K562 (cell line): ENCODE measurements around the gene CCDC183. TPM values are rescaled to one million over a fixed set of nuclear protein-coding genes. Genes with fewer than 3 reads are reported as not detected.
A peak's percentile ranks its signal among the peaks of the same experiment; 100 is the strongest.

Experiments
- ATAC-seq: fragments of 200-7000 bp; cut with Tn5 transposase; 3 replicates; pipeline ENCODE4 v1.9.1; 2020; ENCODE audit warnings: moderate library complexity
- BruUV-seq: library from RNA; stranded (reverse); fragments of 400-500 nt; replicated peaks from 2 replicates; lab custom pipeline; 2021; lab: Mats Ljungman, UMichigan
- CTCF ChIA-PET: fragments of 300-600 bp; formaldehyde crosslinking; extraction: SDS; loops from one replicate; lab custom pipeline; 2021; ENCODE audit warnings: low intra/inter-chr PET ratio; lab: Yijun Ruan, JAX
- POLR2A ChIA-PET: fragments of 300-600, 350-650 bp; sonication (Branson Sonifier 250); formaldehyde crosslinking; extraction: SDS; loops from one replicate; lab custom pipeline; 2021; ENCODE audit warnings: antibody characterized with exemption, inconsistent platforms; lab: Yijun Ruan, JAX
- DNase-seq, 4 experiments: peaks; one replicate each; pipeline versions ENCODE4 v3.0.0 to v3.0.0-alpha.2; 2011 to 2018; ENCODE audit warnings: low spot score in 3 of 4, mixed read lengths in 3 of 4; ENCODE audit errors: extremely low read depth in 1 of 4
- FAIRE-seq: peaks from 2 replicates; lab custom pipeline; 2011; peaks lifted over from hg19 to GRCh38; lab: Jason Lieb, UNC
- H2AFZ ChIP-seq: 2 replicates; pipeline ENCODE4 v1.6.0; 2011; ENCODE audit warnings: low read depth, low read length, control low read depth, inconsistent platforms
- H3K27ac ChIP-seq: fragments of 200-600 bp; 3 replicates; pipeline ENCODE4 v1.8.0; 2011; ENCODE audit warnings: low read depth, mild to moderate bottlenecking, control low read depth, inconsistent platforms, low read length, moderate library complexity, mixed read lengths; ENCODE audit errors: extremely low read depth
- H3K27me3 ChIP-seq, 2 experiments: fragments of 300-600 bp in 1 of 2; 2 replicates in 1 of 2; 3 replicates in 1 of 2; pipeline versions ENCODE4 v1.6.0 to v1.8.0; 2011; ENCODE audit warnings: inconsistent platforms in 2 of 2, low read length in 2 of 2, mild to moderate bottlenecking in 1 of 2, mixed read lengths in 1 of 2, moderate library complexity in 1 of 2; ENCODE audit not compliant: control insufficient read depth in 2 of 2, insufficient read depth in 2 of 2
- H3K36me3 ChIP-seq: fragments of 300-600 bp; 3 replicates; pipeline ENCODE4 v1.8.0; 2011; ENCODE audit warnings: mild to moderate bottlenecking, low read length, inconsistent platforms; ENCODE audit not compliant: control insufficient read depth, insufficient read depth
- H3K4me1 ChIP-seq, 2 experiments: fragments of 200-600 bp in 1 of 2; replicated peaks in 1 of 2; 2 replicates in 1 of 2; 3 replicates in 1 of 2; pipeline versions ENCODE4 v1.5.1 to v1.8.0; 2011; ENCODE audit warnings: inconsistent platforms in 2 of 2, low read length in 2 of 2, mild to moderate bottlenecking in 1 of 2, mixed read lengths in 1 of 2, moderate library complexity in 1 of 2; ENCODE audit not compliant: control insufficient read depth in 2 of 2, insufficient read depth in 2 of 2
- H3K4me2 ChIP-seq: 2 replicates; pipeline ENCODE4 v1.6.1; 2011; ENCODE audit warnings: low read length, control low read depth, inconsistent platforms, mixed read lengths; ENCODE audit not compliant: insufficient read depth
- H3K4me3 ChIP-seq: fragments of 200-600 bp; sonication (generic), shearing (Covaris generic); 2 replicates; pipeline ENCODE4 v1.5.1; 2016; ENCODE audit warnings: control low read depth, inconsistent platforms
- H3K79me2 ChIP-seq: fragments of 200-600 bp; 3 replicates; pipeline ENCODE4 v1.8.0; 2011; ENCODE audit warnings: low read length, inconsistent platforms; ENCODE audit not compliant: control insufficient read depth, insufficient read depth
- H3K9ac ChIP-seq, 2 experiments: 2 replicates each; pipeline versions ENCODE4 v1.6.0 to v1.6.1; 2011; ENCODE audit warnings: low read depth in 2 of 2, low read length in 2 of 2, control low read depth in 1 of 2, inconsistent platforms in 1 of 2, mild to moderate bottlenecking in 1 of 2, mixed read lengths in 1 of 2; ENCODE audit not compliant: insufficient read depth in 1 of 2
- H3K9me1 ChIP-seq: one replicate; pipeline ENCODE4 v1.6.0; 2011; ENCODE audit warnings: inconsistent platforms, mild to moderate bottlenecking, low read length, moderate library complexity; ENCODE audit not compliant: control insufficient read depth, insufficient read depth
- H3K9me3 ChIP-seq: replicated peaks from 2 replicates; pipeline ENCODE4 v1.5.1; 2011; ENCODE audit warnings: low read depth, low read length, inconsistent platforms; ENCODE audit not compliant: control insufficient read depth, insufficient read depth
- H4K20me1 ChIP-seq: replicated peaks from 2 replicates; pipeline ENCODE4 v1.6.1; 2011; ENCODE audit warnings: low read length, inconsistent platforms, mixed read lengths; ENCODE audit not compliant: control insufficient read depth, insufficient read depth
- CBX1 ChIP-seq: sonication (generic); IDR thresholded peaks from 2 replicates; pipeline ENCODE4 v1.6.1; 2016; ENCODE audit warnings: antibody characterized with exemption, low read depth, mild to moderate bottlenecking
- CHCHD3 ChIP-seq: fragments of 250-450 bp; sonication (Bioruptor Pico); IDR thresholded peaks from 2 replicates; pipeline ENCODE4 v2.1.2; 2022; ENCODE audit warnings: mild to moderate bottlenecking
- GATAD2A ChIP-seq: fragments of 450-650 bp; IDR thresholded peaks from 2 replicates; pipeline ENCODE4 v1.6.1; 2017
- NCOA1 ChIP-seq: fragments of 450-650 bp; IDR thresholded peaks from 2 replicates; pipeline ENCODE4 v1.6.1; 2016; ENCODE audit warnings: low read depth
- SLC30A9 ChIP-seq: fragments of 250-450 bp; sonication (Bioruptor Pico); IDR thresholded peaks from 2 replicates; pipeline ENCODE4 v1.8.0; 2022; ENCODE audit warnings: mild to moderate bottlenecking, moderate library complexity
- SMARCA4 ChIP-seq: fragments of 450-650 bp; IDR thresholded peaks from 2 replicates; pipeline ENCODE4 v1.6.1; 2016
- TRIM24 ChIP-seq, 2 experiments: fragments of 450-650 bp; IDR thresholded peaks; 2 replicates each; pipeline ENCODE4 v1.6.1; 2016
- ZNF668 ChIP-seq: fragments of 250-450 bp; sonication (Bioruptor Pico); IDR thresholded peaks from 2 replicates; pipeline ENCODE4 v1.8.0; 2022; ENCODE audit warnings: mild to moderate bottlenecking, inconsistent platforms
- WGBS: fragments of 100-300 bp; shearing (Covaris generic); methylation state at CpG from one replicate; pipeline ENCODE4 v1.1.6; 2016; ENCODE audit warnings: low coverage, mixed read lengths; ENCODE audit not compliant: insufficient coverage; ENCODE audit errors: missing lambda C conversion rate; 5-methylcytosine and 5-hydroxymethylcytosine counted together
- in situ Hi-C: fragments of 300-500 bp; cut with MboI; formaldehyde crosslinking; loops from 4 replicates; pipeline ENCODE4 v1.15.0; 2018; ENCODE audit warnings: inconsistent platforms, mixed read lengths
- intact Hi-C: fragments of 100-400 bp; cut with micrococcal nuclease; formaldehyde crosslinking; loops from 2 replicates; pipeline ENCODE4 v1.14.2; 2022
- polyA plus RNA-seq, 8 experiments: library from polyadenylated mRNA; depleted of rRNA in 4 of 8; stranded (reverse) in 5 of 8; unstranded in 3 of 8; fragments of >200 nt; fragmentation: Nextera tagmentation in 2 of 8; fragmentation: Illumina TruSeq in 1 of 8; extraction: Ambion mirVana in 2 of 8; extraction: Trizol in 1 of 8; gene quantifications; 2 replicates each; pipeline versions ENCODE4 v1.2.1 to v1.2.3, GENCODE V29; 2011 to 2014; ENCODE audit warnings: inconsistent platforms in 1 of 8, missing spikeins in 1 of 8
- total RNA-seq, 7 experiments: library from RNA; depleted of rRNA in 6 of 7; stranded (reverse); fragments of >200 nt in 6 of 7; fragmentation: Illumina TruSeq in 2 of 7; extraction: Trizol in 2 of 7; gene quantifications; 2 replicates each; pipeline versions ENCODE4 v1.2.1 to v1.2.3, GENCODE V29; 2011 to 2021; ENCODE audit warnings: low replicate concordance in 1 of 7
- TF ChIP-seq, protein P1 (sequence below): fragments of 450-650 bp; IDR thresholded peaks from 2 replicates; pipeline ENCODE4 v1.6.1; 2016
- TF ChIP-seq, protein P2 (sequence below): fragments of 450-650 bp; IDR thresholded peaks from 2 replicates; pipeline ENCODE4 v1.6.1; 2016; ENCODE audit warnings: low read depth, mild to moderate bottlenecking, moderate library complexity
- TF ChIP-seq, protein P3 (sequence below): fragments of 250-450 bp; sonication (Bioruptor Pico); IDR thresholded peaks from 2 replicates; pipeline ENCODE4 v1.5.0; 2020; ENCODE audit warnings: mild to moderate bottlenecking, borderline replicate concordance
- TF ChIP-seq, protein P4 (sequence below), 2 experiments: fragments of 450-650 bp; IDR thresholded peaks; 2 replicates each; pipeline ENCODE4 v1.6.1; 2016

The CCDC183 gene
- total and polyA plus RNA-seq, 9 of the 15 experiments (the other 6 are each of a cell fraction or from before 2014, with no cell fraction given), result 0.21 to 0.60 (median 0.29) TPM; not detected in 4

DNA sequence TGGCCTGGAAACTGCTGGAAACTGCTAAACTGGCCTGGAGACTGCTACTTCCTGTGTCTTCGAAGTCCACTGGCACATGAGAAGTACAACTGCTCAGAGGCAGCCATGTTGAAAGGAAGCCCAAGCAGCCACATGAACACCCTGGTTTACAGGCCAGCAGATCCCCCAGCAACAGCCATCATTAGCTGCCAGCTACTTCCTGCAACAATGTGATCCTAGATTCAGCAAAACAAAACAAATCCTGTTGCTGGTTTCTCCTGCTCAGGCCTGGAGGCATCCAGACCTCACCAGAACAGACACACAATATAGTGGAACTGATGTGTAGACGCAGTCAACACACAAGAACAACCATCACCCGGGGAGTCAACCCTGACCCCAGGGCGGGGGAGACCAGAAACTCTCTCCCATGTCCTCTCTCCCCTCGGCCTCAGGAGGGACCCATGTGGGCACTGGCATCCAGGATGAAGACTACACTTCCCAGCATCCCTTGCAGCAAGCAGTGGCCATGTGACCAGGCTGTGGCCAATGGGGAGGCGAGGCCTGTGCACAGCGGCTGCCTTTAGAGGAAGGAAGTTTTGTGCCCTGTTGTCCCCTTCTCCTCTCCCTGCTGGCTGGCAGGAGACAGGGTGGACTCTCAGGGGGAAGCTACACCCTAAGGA lies 22.6 kb upstream of the CCDC183 start:
- Histone ChIP-seq H3K9me3 (peaks cover 11% of the 10 kb centered on the region), H3K36me3 (no peaks in the 10 kb centered on the region), H2AFZ (peak overlapping the region; percentile 94), H3K4me1 (peaks cover 0 to 8% of the 10 kb centered on the region in 2 experiments; a peak in 3 of 5 replicates), H3K79me2 (no peaks in the 10 kb centered on the region), H3K9ac (no peak overlapping the region), H3K4me2 (no peak overlapping the region), H3K27ac (no peak overlapping the region), H3K9me1 (no peaks in the 10 kb centered on the region), H3K4me3 (no peak overlapping the region), H3K27me3 (no peaks in the 10 kb centered on the region), H4K20me1 (no peaks in the 10 kb centered on the region)
- peak; percentile 62 for FAIRE-seq
- intact Hi-C loops, result no loop called here
- no TSS peak for BruUV-seq
- DNase-seq, result peak; percentile 66 to 78 (median 72)
- ChIA-PET POLR2A (no interaction called here), CTCF (no interaction called here)
- in situ Hi-C loops, result loop anchor here (5.0 kb wide), 1 partner anchor 264 kb away; no protein-coding TSS in a partner anchor
- ATAC-seq, result peak; percentile 94
- WGBS, result 45% methylated on average over 7 of the region's 7 CpGs
- TF ChIP-seq CBX1, result peak; percentile 71; the same call in 1 of the 2 replicates
- TF ChIP-seq, protein P1, sequence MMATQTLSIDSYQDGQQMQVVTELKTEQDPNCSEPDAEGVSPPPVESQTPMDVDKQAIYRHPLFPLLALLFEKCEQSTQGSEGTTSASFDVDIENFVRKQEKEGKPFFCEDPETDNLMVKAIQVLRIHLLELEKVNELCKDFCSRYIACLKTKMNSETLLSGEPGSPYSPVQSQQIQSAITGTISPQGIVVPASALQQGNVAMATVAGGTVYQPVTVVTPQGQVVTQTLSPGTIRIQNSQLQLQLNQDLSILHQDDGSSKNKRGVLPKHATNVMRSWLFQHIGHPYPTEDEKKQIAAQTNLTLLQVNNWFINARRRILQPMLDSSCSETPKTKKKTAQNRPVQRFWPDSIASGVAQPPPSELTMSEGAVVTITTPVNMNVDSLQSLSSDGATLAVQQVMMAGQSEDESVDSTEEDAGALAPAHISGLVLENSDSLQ, result no peak
- peak in 1 of 2 experiments; percentile 62; a peak in 1 of 4 replicates for TF ChIP-seq TRIM24 (IDR thresholded peaks at IDR 0.05)
- TF ChIP-seq SMARCA4, result no peak
- TF ChIP-seq, protein P2, sequence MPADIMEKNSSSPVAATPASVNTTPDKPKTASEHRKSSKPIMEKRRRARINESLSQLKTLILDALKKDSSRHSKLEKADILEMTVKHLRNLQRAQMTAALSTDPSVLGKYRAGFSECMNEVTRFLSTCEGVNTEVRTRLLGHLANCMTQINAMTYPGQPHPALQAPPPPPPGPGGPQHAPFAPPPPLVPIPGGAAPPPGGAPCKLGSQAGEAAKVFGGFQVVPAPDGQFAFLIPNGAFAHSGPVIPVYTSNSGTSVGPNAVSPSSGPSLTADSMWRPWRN, result no peak
- TF ChIP-seq CHCHD3 (CRISPR knock-in tag), result no peak
- no peak for TF ChIP-seq GATAD2A
- TF ChIP-seq, protein P3, sequence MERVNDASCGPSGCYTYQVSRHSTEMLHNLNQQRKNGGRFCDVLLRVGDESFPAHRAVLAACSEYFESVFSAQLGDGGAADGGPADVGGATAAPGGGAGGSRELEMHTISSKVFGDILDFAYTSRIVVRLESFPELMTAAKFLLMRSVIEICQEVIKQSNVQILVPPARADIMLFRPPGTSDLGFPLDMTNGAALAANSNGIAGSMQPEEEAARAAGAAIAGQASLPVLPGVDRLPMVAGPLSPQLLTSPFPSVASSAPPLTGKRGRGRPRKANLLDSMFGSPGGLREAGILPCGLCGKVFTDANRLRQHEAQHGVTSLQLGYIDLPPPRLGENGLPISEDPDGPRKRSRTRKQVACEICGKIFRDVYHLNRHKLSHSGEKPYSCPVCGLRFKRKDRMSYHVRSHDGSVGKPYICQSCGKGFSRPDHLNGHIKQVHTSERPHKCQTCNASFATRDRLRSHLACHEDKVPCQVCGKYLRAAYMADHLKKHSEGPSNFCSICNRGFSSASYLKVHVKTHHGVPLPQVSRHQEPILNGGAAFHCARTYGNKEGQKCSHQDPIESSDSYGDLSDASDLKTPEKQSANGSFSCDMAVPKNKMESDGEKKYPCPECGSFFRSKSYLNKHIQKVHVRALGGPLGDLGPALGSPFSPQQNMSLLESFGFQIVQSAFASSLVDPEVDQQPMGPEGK (CRISPR knock-in tag), result no peak
- no peak for TF ChIP-seq ZNF668 (CRISPR knock-in tag)
- no peak for TF ChIP-seq NCOA1
- TF ChIP-seq SLC30A9 (CRISPR knock-in tag), result no peak
- TF ChIP-seq, protein P4, sequence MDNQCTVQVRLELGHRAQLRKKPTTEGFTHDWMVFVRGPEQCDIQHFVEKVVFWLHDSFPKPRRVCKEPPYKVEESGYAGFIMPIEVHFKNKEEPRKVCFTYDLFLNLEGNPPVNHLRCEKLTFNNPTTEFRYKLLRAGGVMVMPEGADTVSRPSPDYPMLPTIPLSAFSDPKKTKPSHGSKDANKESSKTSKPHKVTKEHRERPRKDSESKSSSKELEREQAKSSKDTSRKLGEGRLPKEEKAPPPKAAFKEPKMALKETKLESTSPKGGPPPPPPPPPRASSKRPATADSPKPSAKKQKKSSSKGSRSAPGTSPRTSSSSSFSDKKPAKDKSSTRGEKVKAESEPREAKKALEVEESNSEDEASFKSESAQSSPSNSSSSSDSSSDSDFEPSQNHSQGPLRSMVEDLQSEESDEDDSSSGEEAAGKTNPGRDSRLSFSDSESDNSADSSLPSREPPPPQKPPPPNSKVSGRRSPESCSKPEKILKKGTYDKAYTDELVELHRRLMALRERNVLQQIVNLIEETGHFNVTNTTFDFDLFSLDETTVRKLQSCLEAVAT (IDR thresholded peaks at IDR 0.05), result no peak
